ENCODE results near the gene FATE1.

FATE1 gene

DNA sequence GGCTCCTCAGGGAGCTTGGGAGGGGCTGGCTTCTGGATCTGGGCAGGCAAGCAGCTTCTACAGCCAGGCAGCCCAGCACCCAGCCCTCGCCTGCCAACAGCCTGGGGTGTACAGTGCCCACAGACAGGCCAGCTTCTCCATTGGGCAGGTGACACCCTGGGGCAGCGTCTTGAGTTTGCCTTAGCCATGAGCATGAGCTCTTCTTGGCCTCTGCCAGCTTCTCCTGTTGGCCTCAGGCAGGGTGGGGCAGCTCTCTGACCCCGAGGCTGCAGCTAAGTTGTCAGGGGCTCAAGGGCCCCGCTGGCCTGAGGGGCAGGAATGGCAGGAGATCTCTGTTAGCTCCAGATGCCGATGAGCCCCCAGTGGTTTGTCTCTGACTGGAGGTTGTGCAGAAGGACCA is 10.9 kb downstream of the FATE1 start:
- H2AFZ ChIP-seq (ENCODE audit: low read depth), result no peak overlapping the region
- no peak overlapping the region for H3K4me2 ChIP-seq
- H3K4me3 ChIP-seq (IDR thresholded peaks at IDR 0.05; ENCODE audit: insufficient read depth, low read depth, low read length), result no peak overlapping the region
- H4K20me1 ChIP-seq (ENCODE audit: insufficient read depth), result no peaks in the 10 kb centered on the region
- no peaks in the 10 kb centered on the region for H3K27me3 ChIP-seq (ENCODE audit: insufficient read depth, low read depth)
- no peak overlapping the region for H3K9ac ChIP-seq
- H3K79me2 ChIP-seq (ENCODE audit: insufficient read depth, low read depth), result no peaks in the 10 kb centered on the region
- TF ChIP-seq, protein P1, sequence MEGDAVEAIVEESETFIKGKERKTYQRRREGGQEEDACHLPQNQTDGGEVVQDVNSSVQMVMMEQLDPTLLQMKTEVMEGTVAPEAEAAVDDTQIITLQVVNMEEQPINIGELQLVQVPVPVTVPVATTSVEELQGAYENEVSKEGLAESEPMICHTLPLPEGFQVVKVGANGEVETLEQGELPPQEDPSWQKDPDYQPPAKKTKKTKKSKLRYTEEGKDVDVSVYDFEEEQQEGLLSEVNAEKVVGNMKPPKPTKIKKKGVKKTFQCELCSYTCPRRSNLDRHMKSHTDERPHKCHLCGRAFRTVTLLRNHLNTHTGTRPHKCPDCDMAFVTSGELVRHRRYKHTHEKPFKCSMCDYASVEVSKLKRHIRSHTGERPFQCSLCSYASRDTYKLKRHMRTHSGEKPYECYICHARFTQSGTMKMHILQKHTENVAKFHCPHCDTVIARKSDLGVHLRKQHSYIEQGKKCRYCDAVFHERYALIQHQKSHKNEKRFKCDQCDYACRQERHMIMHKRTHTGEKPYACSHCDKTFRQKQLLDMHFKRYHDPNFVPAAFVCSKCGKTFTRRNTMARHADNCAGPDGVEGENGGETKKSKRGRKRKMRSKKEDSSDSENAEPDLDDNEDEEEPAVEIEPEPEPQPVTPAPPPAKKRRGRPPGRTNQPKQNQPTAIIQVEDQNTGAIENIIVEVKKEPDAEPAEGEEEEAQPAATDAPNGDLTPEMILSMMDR (conservative IDR thresholded peaks at IDR 0.05; ENCODE audit: low read depth, low read length), result no peak
- no peaks in the 10 kb centered on the region for H3K36me3 ChIP-seq (ENCODE audit: insufficient read depth)
- no peak overlapping the region for H3K27ac ChIP-seq
- H3K4me1 ChIP-seq (ENCODE audit: low read depth, poor library complexity, severe bottlenecking), result no peaks in the 10 kb centered on the region

DNA sequence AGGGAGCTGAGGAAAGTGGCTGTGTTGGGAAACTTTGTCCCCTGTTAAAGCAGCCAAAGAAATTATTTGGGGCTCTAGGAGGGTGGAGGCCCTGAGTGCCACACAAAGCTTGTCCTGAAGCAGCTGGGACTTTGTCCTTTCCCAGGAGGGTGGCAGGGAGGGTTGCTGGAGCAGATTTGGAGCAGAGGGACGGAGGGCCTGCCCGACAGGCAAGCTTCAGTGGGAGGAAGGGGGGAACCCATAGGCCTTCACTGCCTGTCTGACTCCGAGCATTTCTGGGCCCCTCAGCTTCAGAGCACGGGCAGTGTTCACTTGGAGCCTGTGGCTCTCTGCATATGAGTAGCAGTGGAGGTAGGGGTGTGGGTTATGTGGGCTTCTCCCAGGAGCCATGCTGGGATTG is 11.5 kb downstream of the FATE1 start:
- no peak overlapping the region for H3K9ac ChIP-seq
- H2AFZ ChIP-seq (ENCODE audit: low read depth), result no peak overlapping the region
- no peaks in the 10 kb centered on the region for H3K36me3 ChIP-seq (ENCODE audit: insufficient read depth)
- H3K4me3 ChIP-seq (IDR thresholded peaks at IDR 0.05; ENCODE audit: insufficient read depth, low read depth, low read length), result no peak overlapping the region
- H4K20me1 ChIP-seq (ENCODE audit: insufficient read depth), result no peaks in the 10 kb centered on the region
- H3K79me2 ChIP-seq (ENCODE audit: insufficient read depth, low read depth), result no peaks in the 10 kb centered on the region
- TF ChIP-seq, protein P1 (conservative IDR thresholded peaks at IDR 0.05; ENCODE audit: low read depth, low read length), result no peak
- H3K27ac ChIP-seq, result no peak overlapping the region
- H3K27me3 ChIP-seq (ENCODE audit: insufficient read depth, low read depth), result no peaks in the 10 kb centered on the region
- no peak overlapping the region for H3K4me2 ChIP-seq
- H3K4me1 ChIP-seq (ENCODE audit: low read depth, poor library complexity, severe bottlenecking), result no peaks in the 10 kb centered on the region

DNA sequence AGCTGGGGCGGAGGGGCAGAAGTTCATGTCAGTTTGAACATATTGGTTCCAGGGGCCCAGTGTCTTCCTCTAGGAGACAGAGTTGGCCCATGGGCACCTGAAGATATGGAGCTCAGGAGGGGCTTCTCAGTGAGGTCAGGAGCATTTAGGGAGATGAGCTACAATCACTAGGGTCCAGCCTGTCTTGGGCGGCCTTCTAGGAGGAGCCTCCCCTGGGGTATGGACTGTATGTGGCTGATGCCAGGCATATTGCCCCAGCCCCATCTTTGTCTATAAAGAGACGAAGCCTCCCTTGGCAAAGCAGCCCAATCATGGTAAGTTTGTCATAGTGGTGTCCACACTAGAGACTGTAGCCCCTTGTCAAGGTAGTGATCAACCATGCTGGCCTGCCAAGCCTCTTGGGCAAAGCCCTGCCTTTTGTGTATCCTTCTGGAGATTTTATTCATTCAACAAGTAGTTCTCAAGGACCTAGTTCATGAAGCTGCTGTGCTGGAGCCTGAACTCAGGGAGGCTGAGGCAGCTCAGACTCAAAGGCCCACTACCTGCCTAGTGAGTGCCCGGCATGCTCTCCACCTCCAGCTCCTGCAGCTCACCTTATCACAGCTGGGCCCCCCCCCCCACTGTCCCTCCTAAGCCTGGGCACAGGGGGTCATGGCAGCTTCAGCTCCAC is 13.4 kb downstream of the FATE1 start:
- Histone ChIP-seq H3K27me3 (ENCODE audit: insufficient read depth, low read depth) (no peaks in the 10 kb centered on the region), H3K4me3 (IDR thresholded peaks at IDR 0.05; ENCODE audit: insufficient read depth, low read depth, low read length) (no peak overlapping the region), H3K27ac (no peak overlapping the region), H3K79me2 (ENCODE audit: insufficient read depth, low read depth) (no peaks in the 10 kb centered on the region), H4K20me1 (ENCODE audit: insufficient read depth) (no peaks in the 10 kb centered on the region), H2AFZ (ENCODE audit: low read depth) (no peak overlapping the region), H3K9ac (no peak overlapping the region), H3K4me1 (ENCODE audit: low read depth, poor library complexity, severe bottlenecking) (no peaks in the 10 kb centered on the region), H3K4me2 (no peak overlapping the region), H3K36me3 (ENCODE audit: insufficient read depth) (no peaks in the 10 kb centered on the region)
- TF ChIP-seq, protein P1 (conservative IDR thresholded peaks at IDR 0.05; ENCODE audit: low read depth, low read length), result no peak

DNA sequence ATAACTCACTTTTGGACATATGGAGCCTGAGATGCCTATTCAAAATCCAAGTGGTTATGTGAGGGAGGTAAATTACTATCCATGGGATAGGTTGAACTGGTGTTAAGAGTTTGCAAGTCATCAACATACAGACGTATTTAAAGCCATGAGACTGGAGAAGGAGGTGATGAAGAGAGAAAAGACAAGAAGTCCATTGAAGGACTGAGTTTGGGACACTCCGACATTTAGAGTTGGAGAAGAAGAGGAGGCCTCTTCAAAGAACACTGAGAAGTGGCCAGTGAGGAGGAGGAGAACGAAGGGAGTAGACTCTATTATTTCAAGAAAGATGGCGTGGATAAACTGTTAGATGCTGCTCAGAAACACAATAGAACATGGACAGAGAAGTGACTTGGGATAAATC is 18.6 kb downstream of the FATE1 start, which contains the start of gene CNGA2:
CNGA2 (plus strand) TSS at position 301 of the 400 bp plus-strand sequence. CDS start 3,738 bp downstream, outside the sequence.
- Histone ChIP-seq H4K20me1 (ENCODE audit: insufficient read depth) (no peaks in the 10 kb centered on the region), H3K4me1 (ENCODE audit: low read depth, poor library complexity, severe bottlenecking) (no peaks in the 10 kb centered on the region), H3K36me3 (ENCODE audit: insufficient read depth) (no peaks in the 10 kb centered on the region), H3K9ac (no peak within 1 kb of the TSS), H3K27ac (no peak within 1 kb of the TSS), H3K4me3 (IDR thresholded peaks at IDR 0.05; ENCODE audit: insufficient read depth, low read depth, low read length) (no peak within 1 kb of the TSS), H3K79me2 (ENCODE audit: insufficient read depth, low read depth) (no peaks in the 10 kb centered on the region), H3K4me2 (no peak within 1 kb of the TSS), H3K27me3 (ENCODE audit: insufficient read depth, low read depth) (no peaks in the 10 kb centered on the region), H2AFZ (ENCODE audit: low read depth) (no peak within 1 kb of the TSS)
- TF ChIP-seq, protein P1 (conservative IDR thresholded peaks at IDR 0.05; ENCODE audit: low read depth, low read length), result no peak

All from KMS-11 (cell line).